Head of caudate nucleus (tissue), 42 donors: Measurements from ENCODE around the gene OR4F17.
"Not testable (repeated sequence)": the region's sequence is repeated elsewhere in the genome, so short reads cannot be mapped to it uniquely, and the experiment has no call there.

ENCODE experiments used
- DNase-seq, 42 donors: peaks; one replicate each; pipeline versions ENCODE4 v3.0.0 to v3.0.0-alpha.2; 2020 to 2021; ENCODE audit warnings: mixed read lengths in 7 of 42
- intact Hi-C: fragments of 100-400 bp; cut with DNase I; formaldehyde crosslinking; loops from one replicate; pipeline ENCODE4 v1.15.0; 2022

Gene OR4F17

GRCh38 chr19:106804-107203 is at the start of gene OR4F17:
Gene OR4F17 (plus strand): TSS chr19:107104. CDS start chr19:110679, 3,575 bp downstream.
- intact Hi-C loops, DNase-seq: not testable (repeated sequence)

GRCh38 chr19:70793-71192 is 36.1 kb upstream of the OR4F17 start:
- DNase-seq = peak in 35 of 42 donors; percentile 2 to 71 (median 36)
- intact Hi-C loops = not testable (repeated sequence)

GRCh38 chr19:82864-83263 is 24.0 kb upstream of the OR4F17 start:
- intact Hi-C loops, DNase-seq: not testable (repeated sequence)

GRCh38 chr19:83626-84025 is 23.3 kb upstream of the OR4F17 start:
- DNase-seq, intact Hi-C loops: not testable (repeated sequence)

GRCh38 chr19:90678-91077 is 16.2 kb upstream of the OR4F17 start:
- intact Hi-C loops = not testable (repeated sequence)
- DNase-seq = peak in 1 of 42 donors; percentile 12

- intact Hi-C loops, DNase-seq: not testable (repeated sequence)
Observed at GRCh38 chr19:94794-95193, 12.1 kb upstream of the OR4F17 start.

GRCh38 chr19:97647-98046 is 9.3 kb upstream of the OR4F17 start:
- DNase-seq, intact Hi-C loops: not testable (repeated sequence)

- DNase-seq, intact Hi-C loops: not testable (repeated sequence)
Observed at GRCh38 chr19:120443-121140, 13.7 kb downstream of the OR4F17 start.
